ENCODE measurements around the gene NNMT. TPM values are rescaled to one million over a fixed set of nuclear protein-coding genes. Genes with fewer than 3 reads are reported as not detected.

The NNMT gene
- total RNA-seq, 2 experiments from 2014 or later, result not detected

DNA sequence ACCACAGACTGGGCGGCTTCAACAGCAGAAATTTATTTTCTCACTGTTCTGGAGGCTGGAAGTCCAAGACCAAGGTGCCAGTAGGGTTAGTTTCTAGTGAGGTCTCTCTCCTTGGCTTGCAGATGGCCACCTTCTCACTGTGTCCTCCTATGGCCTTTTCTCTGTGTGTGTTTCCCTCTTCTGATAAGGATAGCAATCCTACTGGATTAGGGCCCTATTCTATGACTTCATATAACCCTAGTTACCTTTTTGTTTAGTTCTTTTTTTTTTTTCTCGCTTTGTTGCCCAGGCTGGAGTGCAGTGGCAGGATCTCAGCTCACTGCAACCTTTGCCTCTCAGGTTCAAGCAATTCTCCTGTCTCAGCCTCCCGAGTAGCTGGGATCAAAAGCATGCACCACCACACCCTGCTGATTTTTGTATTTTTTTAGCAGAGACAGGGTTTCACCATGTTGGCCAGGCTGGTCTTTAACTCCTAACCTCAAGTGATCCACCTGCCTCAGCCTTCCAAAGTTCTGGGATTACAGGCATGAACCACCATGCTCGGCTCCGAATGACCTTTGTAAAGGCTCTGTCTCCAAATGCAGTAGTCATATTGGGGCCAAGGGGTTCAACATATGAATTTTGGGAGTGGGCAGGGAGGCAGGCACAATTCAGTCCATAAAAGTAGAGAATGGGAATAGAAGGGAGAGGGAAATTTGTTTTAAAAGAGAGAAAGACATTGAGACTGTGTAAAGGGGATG, 25.5 kb upstream of the NNMT start:
- H3K79me2 ChIP-seq (ENCODE audit: insufficient read depth, low read depth, low read length), result no peaks in the 10 kb centered on the region
- no peaks in the 10 kb centered on the region for H3K4me1 ChIP-seq (ENCODE audit: insufficient read depth, low read length, poor library complexity, severe bottlenecking)
- no peaks in the 10 kb centered on the region for H3K9me2 ChIP-seq (ENCODE audit: insufficient read depth, low read length)
- intact Hi-C loops (cut with micrococcal nuclease; ENCODE audit: unreplicated experiment), result no loop called here
- DNase-seq (ENCODE audit: low spot score), result no peak
- H4K20me1 ChIP-seq (ENCODE audit: insufficient read depth, low read length), result no peaks in the 10 kb centered on the region
- BruUV-seq (replicated peaks), result no TSS peak
- H3K27ac ChIP-seq (ENCODE audit: low read depth, low read length, poor library complexity, severe bottlenecking), result no peak overlapping the region
- POLR2A ChIA-PET, result interaction anchor here (1.2 kb wide), 1 partner anchor 8 kb away, joined by 3 read pairs; no protein-coding TSS in a partner anchor
- no peaks in the 10 kb centered on the region for H3K36me3 ChIP-seq (ENCODE audit: insufficient read depth, low read length)
- TF ChIP-seq, protein P1, sequence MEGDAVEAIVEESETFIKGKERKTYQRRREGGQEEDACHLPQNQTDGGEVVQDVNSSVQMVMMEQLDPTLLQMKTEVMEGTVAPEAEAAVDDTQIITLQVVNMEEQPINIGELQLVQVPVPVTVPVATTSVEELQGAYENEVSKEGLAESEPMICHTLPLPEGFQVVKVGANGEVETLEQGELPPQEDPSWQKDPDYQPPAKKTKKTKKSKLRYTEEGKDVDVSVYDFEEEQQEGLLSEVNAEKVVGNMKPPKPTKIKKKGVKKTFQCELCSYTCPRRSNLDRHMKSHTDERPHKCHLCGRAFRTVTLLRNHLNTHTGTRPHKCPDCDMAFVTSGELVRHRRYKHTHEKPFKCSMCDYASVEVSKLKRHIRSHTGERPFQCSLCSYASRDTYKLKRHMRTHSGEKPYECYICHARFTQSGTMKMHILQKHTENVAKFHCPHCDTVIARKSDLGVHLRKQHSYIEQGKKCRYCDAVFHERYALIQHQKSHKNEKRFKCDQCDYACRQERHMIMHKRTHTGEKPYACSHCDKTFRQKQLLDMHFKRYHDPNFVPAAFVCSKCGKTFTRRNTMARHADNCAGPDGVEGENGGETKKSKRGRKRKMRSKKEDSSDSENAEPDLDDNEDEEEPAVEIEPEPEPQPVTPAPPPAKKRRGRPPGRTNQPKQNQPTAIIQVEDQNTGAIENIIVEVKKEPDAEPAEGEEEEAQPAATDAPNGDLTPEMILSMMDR (conservative IDR thresholded peaks at IDR 0.05; ENCODE audit: low read length), result no peak
- no peak overlapping the region for H2AFZ ChIP-seq (ENCODE audit: low read length)
- H3K4me2 ChIP-seq (ENCODE audit: low read length), result no peak overlapping the region
- no peaks in the 10 kb centered on the region for H3K9me3 ChIP-seq (ENCODE audit: low read length)
- no peak overlapping the region for H3K4me3 ChIP-seq (ENCODE audit: low read depth, low read length, poor library complexity, severe bottlenecking)
- CTCF ChIA-PET (ENCODE audit: unreplicated experiment), result no interaction called here

DNA sequence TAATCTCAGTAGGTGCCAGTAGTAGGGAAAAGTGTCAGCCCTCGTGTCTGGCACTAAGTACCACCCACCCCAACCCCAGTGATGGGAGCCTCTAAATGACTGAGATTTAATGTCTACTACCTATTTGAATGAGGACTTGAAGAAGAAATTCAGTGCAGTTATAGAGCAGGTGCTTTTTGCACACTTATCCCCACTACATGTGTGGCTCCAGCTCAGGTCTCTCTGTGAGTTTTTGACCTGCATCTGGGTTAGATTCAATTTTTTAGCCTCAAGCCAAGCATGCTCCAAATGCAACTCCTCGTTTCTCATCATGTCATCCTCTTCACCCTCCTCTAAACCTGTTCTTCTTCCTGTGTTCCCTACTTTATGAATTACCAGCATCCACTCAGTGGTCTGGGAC, 24.9 kb upstream of the NNMT start:
- CTCF ChIA-PET (ENCODE audit: unreplicated experiment), result no interaction called here

DNA sequence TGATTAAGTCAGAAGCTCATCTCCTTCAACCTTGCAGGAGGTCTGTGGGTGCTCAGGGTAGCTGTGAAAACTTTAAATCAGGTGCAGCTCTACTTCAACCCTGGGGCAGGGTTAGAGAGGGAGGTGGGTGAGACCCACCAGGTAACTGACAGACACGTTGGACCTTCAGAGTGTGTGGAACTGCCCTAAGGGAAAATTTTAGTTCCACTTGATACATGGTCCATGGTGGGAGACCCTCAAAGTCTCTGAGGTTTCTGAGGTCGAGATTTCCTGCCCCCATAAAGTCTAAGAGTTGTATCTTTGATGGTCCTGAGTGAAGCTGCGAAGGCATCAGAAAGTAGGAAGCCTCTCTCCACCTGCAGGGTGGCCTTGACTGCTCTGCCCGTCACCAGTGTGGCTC, 23.9 kb upstream of the NNMT start:
- Histone ChIP-seq H3K4me2 (ENCODE audit: low read length) (no peak overlapping the region), H4K20me1 (ENCODE audit: insufficient read depth, low read length) (no peaks in the 10 kb centered on the region), H3K4me1 (ENCODE audit: insufficient read depth, low read length, poor library complexity, severe bottlenecking) (no peaks in the 10 kb centered on the region), H2AFZ (ENCODE audit: low read length) (no peak overlapping the region), H3K36me3 (ENCODE audit: insufficient read depth, low read length) (no peaks in the 10 kb centered on the region), H3K27ac (ENCODE audit: low read depth, low read length, poor library complexity, severe bottlenecking) (no peak overlapping the region), H3K79me2 (ENCODE audit: insufficient read depth, low read depth, low read length) (no peaks in the 10 kb centered on the region), H3K9me2 (ENCODE audit: insufficient read depth, low read length) (no peaks in the 10 kb centered on the region), H3K4me3 (ENCODE audit: low read depth, low read length, poor library complexity, severe bottlenecking) (no peak overlapping the region), H3K9me3 (ENCODE audit: low read length) (no peaks in the 10 kb centered on the region)
- no peak for TF ChIP-seq EZH2phosphoT487 (IDR thresholded peaks at IDR 0.05; ENCODE audit: borderline replicate concordance, low read depth, low read length)
- TF ChIP-seq, protein P1 (conservative IDR thresholded peaks at IDR 0.05; ENCODE audit: low read length), result no peak
- intact Hi-C loops (cut with micrococcal nuclease; ENCODE audit: unreplicated experiment), result no loop called here
- ChIA-PET CTCF (ENCODE audit: unreplicated experiment) (no interaction called here), POLR2A (interaction anchor here (0.5 kb wide), 1 partner anchor 219 kb away, joined by 6 read pairs; no protein-coding TSS in a partner anchor)
- DNase-seq (ENCODE audit: low spot score), result no peak
- BruUV-seq (replicated peaks), result no TSS peak

More for the DNA sequence above, 24.9 kb upstream of the NNMT start:
- H2AFZ ChIP-seq (ENCODE audit: low read length), result no peak overlapping the region
- TF ChIP-seq, protein P1 (conservative IDR thresholded peaks at IDR 0.05; ENCODE audit: low read length), result no peak
- no peak for TF ChIP-seq EZH2phosphoT487 (IDR thresholded peaks at IDR 0.05; ENCODE audit: borderline replicate concordance, low read depth, low read length)
- no peaks in the 10 kb centered on the region for H3K9me2 ChIP-seq (ENCODE audit: insufficient read depth, low read length)
- no peaks in the 10 kb centered on the region for H4K20me1 ChIP-seq (ENCODE audit: insufficient read depth, low read length)
- no peak overlapping the region for H3K4me2 ChIP-seq (ENCODE audit: low read length)
- POLR2A ChIA-PET, result interaction anchor here (1.2 kb wide), 1 partner anchor 8 kb away, joined by 3 read pairs; no protein-coding TSS in a partner anchor
- intact Hi-C loops (cut with micrococcal nuclease; ENCODE audit: unreplicated experiment), result no loop called here
- DNase-seq (ENCODE audit: low spot score), result no peak
- BruUV-seq (replicated peaks), result no TSS peak
- no peaks in the 10 kb centered on the region for H3K9me3 ChIP-seq (ENCODE audit: low read length)
- H3K79me2 ChIP-seq (ENCODE audit: insufficient read depth, low read depth, low read length), result no peaks in the 10 kb centered on the region
- no peaks in the 10 kb centered on the region for H3K4me1 ChIP-seq (ENCODE audit: insufficient read depth, low read length, poor library complexity, severe bottlenecking)
- H3K36me3 ChIP-seq (ENCODE audit: insufficient read depth, low read length), result no peaks in the 10 kb centered on the region
- H3K4me3 ChIP-seq (ENCODE audit: low read depth, low read length, poor library complexity, severe bottlenecking), result no peak overlapping the region
- no peak overlapping the region for H3K27ac ChIP-seq (ENCODE audit: low read depth, low read length, poor library complexity, severe bottlenecking)
